ENCODE measurements around the gene C10orf90.

The C10orf90 gene

DNA sequence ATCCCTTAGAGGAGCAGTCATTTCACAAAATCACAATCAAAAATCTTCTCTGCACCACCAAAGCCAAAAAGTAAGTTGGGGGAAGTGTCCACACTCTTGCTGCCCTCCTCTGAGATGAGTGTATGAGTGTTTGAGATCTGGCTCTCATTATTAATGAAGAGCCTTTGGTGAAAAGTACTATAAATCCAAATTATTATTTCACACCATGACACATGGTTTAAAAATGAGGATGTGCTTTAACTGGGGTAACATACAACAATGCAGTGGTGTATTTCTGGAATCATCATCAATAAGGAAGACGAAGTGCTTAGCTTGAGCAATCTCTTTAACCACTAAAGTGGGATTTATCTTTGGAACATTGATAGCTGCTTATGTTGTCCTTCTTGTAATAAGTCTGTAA lies 168.1 kb downstream of the C10orf90 start:
- no peak for DNase-seq (ENCODE audit: low read depth)

GRCh38 chr10:126501828-126502227 lies 168.7 kb downstream of the C10orf90 start:
- DNase-seq (ENCODE audit: low read depth), result no peak

GRCh38 chr10:126500866-126501265 lies 169.6 kb downstream of the C10orf90 start:
- no peak for DNase-seq (ENCODE audit: low read depth)

DNA sequence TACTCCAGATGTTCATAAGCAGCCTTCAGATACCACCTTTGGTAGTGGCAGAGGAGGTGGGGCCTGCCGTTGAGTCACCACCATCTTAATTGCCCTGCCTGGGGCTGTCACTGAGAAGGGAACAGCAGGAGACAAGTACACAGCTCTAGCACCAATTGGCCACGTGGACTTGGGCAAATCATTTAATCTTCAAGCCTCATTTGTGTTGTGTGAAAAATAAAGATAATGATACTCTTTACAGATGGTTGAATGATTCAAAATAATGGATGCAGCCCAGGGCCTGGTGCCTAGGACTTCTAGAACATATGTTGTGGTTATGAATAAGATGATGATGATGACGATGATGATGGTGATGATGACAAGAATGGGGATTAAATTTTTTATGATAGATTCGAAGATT lies 170.3 kb downstream of the C10orf90 start:
- DNase-seq (ENCODE audit: low read depth), result no peak

DNA sequence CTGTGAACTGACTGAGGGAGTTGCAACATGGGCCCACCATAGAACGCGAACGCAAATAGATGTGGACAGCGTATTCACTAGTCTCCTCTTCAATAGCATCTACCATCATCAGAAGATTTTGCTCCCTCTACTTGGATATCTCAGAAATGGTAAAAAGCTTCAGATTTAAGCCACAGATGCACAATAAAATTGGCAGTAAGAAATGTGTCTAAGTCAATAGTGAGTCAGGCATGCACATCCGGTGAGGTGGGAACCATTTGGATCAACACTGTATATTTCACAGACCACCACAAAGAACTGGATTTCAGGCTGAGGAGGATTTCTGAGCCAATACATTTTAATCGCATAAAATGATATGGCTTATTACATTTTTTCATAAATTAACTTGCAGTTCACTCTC lies 170.7 kb downstream of the C10orf90 start:
- DNase-seq (ENCODE audit: low read depth), result no peak

DNA sequence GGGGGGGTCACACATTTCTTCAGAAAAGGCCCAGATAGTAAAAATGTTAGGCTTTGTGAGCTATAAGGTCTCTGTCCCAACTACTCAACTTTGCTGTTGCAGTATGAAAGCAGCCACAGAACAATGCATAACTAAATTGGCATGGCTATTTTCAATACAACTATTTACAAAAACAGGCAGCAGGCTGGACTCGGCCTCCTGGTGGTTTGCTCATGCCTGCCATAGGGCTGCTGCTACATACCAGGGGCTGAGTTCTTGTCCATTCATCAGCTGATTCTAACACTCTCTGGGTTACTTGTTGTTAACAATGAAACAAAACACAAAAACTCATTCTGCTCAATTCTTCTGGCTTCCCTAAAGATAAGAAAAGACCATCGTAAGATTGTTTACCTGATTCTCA lies 172.8 kb downstream of the C10orf90 start:
- no peak for DNase-seq (ENCODE audit: low read depth)

DNA sequence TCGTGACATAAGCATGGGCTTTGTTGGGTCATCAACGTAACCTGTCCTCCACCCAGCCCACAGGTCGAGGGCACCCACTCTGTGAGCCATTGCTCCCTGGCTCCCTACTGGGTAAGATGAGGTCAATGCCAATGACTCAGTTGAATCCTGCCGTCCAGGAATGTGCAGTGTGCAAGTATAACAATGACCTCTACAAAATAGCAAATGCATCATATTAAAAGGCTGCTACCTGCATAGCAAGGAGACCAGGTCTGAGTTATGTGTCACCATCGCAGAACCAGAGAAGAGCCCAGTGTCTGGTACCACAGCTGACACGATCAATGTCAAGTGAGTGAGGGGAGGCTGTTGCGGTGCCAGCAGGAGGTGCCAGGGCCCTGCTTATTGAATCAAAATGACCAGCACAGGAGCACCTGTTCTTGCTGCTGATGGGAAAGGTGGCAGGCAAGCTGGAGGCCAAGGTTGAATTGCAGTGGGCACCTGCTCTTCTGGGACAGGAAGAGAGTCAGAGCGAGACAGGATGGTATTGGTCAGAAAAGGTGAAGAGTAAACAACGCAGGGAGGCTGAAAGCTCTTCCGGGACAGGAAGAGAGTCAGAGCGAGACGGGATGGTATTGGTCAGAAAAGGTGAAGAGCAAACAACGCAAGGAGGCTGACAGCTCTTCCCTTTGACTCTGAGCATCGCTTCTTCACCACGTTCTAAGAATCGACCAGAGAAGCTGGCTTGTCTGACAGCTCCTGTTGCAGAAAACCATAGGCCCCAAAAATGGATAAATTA lies 173.5 kb downstream of the C10orf90 start:
- no peak for DNase-seq (ENCODE audit: low read depth)

DNA sequence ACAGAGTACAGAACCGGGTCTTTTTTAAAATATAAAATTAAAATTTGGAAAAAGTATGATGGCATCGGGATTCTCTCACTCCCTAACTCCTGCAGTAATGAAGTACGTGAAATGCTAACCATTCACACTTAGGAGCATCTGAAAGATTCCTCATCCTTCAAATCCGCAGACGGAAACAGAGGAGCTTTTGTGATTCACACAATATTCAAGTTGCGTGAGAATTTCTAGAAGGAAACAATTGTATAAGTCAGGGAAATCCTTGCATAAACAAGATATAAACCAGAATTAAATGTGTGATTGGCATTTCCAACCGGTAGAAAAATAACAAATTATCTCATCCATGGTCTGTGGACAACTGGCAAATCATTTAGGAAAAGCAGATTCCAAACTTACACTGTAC lies 179.0 kb downstream of the C10orf90 start:
- DNase-seq (ENCODE audit: low read depth), result no peak

DNA sequence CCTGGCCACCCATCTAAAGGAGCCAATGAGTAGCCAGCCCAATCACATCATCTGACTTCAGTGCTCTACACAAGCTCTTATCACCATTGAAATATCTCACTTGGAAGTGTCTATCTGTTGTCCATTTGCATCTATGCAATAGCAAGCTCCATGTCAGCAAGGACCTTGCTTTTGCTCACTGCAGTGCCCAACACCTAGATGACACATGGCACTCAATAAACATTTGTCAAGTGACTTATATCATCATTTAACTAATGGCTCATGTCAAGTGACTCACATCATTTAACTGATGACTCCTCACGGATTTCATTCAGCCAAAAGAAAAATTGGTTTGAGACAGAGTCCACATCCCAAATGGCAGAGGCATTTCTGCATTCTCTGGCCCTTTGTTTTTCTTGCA lies 189.3 kb downstream of the C10orf90 start:
- DNase-seq (ENCODE audit: low read depth), result no peak

- no peak for DNase-seq (ENCODE audit: low read depth)
Observed at GRCh38 chr10:126480648-126481047, 189.8 kb downstream of the C10orf90 start.

DNA sequence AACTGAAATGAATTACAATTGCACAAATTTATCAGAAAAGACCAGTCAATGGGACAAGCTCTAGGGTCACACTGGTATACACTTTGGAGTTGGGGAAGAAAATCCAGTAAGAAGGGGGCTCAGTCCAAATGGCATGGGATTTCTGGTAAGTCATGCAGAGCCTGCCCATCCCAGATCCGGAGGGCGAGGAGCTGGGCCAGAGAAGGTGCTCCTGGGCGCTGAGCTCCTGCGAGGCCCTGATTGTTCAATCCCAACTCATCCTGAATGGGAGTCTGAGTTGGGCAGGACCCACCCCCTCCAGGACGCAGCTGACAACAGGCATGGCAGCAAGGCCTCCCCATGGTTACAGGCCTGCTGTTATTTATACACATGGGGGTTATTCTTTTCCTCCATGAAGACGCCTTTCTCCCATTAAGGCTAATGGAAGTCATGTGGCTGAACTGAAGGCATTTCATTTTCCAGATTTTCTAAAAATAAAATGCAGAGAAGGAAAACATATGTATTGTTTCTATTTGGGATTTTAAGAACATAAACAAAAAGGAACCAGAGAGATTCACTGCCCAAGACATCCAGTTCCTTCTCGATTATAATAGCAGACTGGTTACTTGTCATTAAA lies 191.1 kb downstream of the C10orf90 start:
- no peak for DNase-seq (ENCODE audit: low read depth)

DNA sequence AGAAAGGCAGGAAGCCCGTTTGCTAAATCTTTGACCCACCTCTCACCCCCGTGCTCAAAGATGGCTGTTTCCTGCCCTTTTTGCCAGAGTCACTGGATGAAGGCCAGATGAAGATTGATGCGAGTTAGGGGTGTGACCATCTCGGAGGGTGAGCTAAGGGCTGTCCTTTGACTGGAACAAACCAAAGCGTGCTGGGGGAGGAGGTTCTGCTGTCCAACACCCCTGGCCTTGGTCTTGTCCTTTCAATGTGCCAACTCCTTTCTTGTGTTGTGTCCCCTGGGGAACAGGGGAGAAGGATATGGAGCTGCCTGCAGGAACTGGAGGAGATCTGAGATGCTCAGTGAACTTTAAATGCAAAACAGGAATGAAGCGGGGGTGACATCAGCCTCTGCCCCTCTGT lies 191.9 kb downstream of the C10orf90 start:
- no peak for DNase-seq (ENCODE audit: low read depth)

- no peak for DNase-seq (ENCODE audit: low read depth)
Observed at GRCh38 chr10:126476246-126476645, 194.2 kb downstream of the C10orf90 start.

DNA sequence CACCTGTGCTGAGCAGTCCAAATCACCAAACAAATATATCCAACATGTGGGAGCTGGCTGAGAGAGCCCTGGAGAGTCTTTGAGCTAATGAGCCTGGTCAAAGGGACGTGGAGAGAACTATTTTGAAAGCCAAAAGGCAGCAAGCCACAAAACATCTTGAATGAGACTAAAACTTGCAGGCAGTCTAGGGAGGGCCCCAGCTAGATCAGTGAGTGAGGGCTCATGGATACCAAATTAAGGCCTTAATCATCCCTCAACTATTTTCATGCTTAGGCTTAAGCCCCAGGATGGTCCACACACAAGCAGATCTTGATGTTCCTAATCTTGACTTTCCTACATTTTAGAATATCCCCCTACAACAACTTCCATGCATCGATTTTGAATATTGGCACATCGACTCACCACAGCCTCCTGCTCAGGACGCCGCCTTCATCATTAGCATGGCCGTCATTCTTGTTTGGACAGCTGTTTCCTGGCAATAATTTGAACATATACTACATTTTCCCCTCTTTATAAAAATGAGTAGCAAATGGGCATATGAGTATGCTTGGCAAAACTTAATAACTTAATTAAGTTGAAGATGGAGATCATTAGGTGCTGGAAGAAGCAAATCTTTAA lies 195.3 kb downstream of the C10orf90 start:
- no peak for DNase-seq (ENCODE audit: low read depth)

DNA sequence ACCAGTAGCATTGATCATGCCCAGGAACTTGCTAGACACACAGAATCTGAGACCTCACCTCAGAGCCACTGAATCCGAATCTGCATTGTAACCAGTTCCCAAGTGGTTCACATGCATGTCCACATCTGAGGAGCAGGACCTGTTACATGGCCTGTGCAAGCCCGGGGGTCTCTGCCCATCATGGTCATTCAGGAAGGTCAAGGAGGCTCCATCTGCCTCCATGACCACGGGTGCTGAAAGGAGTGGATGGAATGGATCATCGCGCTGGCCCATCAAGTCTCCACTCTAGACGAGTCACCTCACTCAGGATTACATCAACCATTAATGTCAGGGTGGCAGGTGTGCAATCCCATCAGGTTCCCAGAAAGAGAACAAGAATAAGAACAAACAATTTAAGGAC lies 196.5 kb downstream of the C10orf90 start:
- no peak for DNase-seq (ENCODE audit: low read depth)

DNA sequence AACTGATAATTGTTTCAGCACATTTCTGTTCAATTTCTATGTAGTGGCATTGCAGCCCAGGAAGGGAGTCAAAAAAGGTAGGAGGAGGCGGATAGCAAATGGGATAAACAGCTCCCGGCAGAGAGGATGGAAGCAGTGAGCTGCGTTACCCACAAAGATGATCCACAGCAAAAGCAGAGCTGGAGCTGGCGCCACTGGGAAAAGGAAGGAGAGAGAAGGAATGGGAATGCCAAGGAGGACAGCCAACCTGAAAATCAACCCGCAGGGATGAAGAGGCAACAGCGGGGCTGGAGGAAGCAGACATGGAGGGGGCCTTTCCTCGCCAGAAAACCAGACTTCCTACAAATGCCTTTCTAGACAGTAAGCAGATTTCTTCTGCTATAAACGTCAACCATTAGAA lies 199.5 kb downstream of the C10orf90 start:
- no peak for DNase-seq (ENCODE audit: low read depth)

DNA sequence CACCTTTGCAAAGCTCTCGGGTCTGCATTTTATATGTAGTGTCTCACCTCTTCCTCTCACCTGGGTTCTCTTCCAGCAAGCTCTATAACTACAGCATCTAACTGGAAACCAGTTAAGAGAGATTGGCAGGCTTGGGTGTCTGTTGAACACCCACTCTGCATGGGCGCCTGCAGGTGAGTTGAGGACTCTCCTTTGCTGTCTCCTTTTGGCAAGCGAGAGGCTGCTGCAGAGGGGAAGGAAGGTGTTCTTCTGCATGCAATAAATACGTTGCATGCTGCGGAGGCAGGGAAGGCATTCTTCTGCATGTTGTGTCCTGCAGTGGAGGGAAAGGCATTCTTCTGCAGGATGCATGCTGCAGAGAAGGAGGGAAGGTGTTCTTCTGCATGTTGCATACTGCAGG lies 200.8 kb downstream of the C10orf90 start:
- no peak for DNase-seq (ENCODE audit: low read depth)

DNA sequence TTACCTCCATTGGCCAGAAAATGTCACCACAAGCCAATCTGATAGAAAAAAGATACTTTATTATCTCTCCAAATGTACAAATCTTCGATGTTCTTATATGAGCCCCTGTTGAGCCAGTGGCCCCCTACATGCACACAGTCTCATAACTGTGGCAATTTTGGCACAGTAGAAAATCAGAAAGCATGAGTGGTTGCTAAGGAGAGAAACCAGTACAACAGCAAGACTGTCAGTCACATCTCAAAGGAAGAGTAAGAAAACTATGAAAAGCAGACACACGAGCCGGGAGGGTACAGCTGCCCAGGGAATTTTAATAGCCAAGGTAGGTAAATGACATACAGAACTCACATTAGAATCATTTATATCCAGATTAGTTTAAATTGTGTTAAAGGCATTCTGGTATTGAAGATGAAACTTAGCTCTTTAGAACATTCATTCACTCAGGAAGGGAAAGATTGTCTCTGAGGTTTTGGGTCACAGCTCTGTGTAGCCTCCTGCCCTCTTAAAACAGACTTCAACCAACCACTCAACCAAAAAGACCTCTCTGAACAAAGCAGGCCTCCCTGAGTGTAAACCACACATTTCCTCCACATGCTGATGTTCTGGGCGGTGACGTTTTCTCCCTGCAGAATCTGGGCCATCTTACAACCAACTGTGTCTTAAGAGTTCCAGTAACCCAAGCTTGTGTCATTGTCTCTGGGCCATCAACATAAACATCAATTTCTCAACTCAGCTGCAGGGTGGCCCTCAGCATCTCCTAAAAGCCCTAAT lies 201.4 kb downstream of the C10orf90 start:
- no peak for DNase-seq (ENCODE audit: low read depth)

DNA sequence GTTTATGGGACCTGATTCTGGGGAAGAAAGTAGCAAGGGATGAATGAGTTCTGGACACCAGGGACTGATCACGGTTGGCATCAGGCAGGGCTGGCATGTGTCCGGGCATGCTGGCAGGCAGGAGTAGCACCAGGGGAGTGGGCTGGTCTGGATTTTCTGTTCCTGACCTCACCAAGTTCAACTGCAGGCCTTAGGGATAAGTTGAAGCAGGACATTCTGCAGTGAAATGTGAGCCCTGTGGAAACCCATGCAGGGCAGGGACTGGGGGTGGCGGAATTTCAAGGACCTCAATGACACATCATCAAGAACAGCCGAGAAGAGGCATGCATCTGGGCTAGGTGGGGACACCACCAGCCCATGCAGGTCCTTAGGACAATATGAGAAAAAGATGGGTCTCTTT lies 202.0 kb downstream of the C10orf90 start:
- DNase-seq (ENCODE audit: low read depth), result no peak

DNA sequence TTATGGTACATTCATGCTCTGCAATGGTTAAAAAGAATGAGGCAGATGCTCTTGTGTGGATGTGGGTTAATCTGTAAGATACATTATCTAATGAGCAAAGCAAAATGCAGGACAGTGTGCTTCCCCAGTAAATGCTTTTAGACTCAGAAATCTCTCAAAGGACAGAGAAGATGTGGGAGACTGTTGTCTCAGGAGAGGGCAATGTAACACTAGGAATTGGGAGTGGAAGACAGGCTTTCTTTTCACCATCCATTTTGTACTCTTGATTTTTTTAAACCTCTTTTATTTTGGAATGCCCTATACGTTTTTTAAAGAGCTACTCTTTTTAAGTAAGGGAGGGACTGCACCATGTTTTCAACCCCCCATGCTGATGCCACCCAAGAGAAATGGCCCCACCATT lies 204.7 kb downstream of the C10orf90 start:
- DNase-seq (ENCODE audit: low read depth), result no peak

GRCh38 chr10:126463286-126463685 lies 207.2 kb downstream of the C10orf90 start:
- no peak for DNase-seq (ENCODE audit: low read depth)

- no peak for DNase-seq (ENCODE audit: low read depth)
Observed at GRCh38 chr10:126461289-126461940, 209.1 kb downstream of the C10orf90 start.

Data from stimulated activated CD8-positive, alpha-beta memory T cell treated with anti-CD3 and anti-CD28 coated beads, Interleukin-12 subunit alpha, Interleukin-12 subunit beta, amount 100 ng/mL, for 1 hour (primary cell).